Memory B cell (primary cell): ENCODE measurements around the gene NPC2.

Experiments used
- ATAC-seq: fragments of 150-1000 bp; cut with Tn5 transposase; 2 replicates; pipeline ENCODE4 v1.10.0; 2021; ENCODE audit warnings: low read depth, mild to moderate bottlenecking, moderate library complexity
- DNase-seq, 2 donors: peaks; one replicate each; pipeline ENCODE4 v3.0.0; 2022; ENCODE audit warnings: low spot score in 2 of 2
- H3K27ac Mint-ChIP-seq: one replicate; pipeline ENCODE4 v1.8.0; 2022; ENCODE audit warnings: mild to moderate bottlenecking, moderate library complexity, mixed read lengths
- H3K27me3 Mint-ChIP-seq: one replicate; pipeline ENCODE4 v1.8.0; 2022; ENCODE audit warnings: mixed read lengths
- H3K36me3 Mint-ChIP-seq: one replicate; pipeline ENCODE4 v1.8.0; 2022; ENCODE audit warnings: mild to moderate bottlenecking, mixed read lengths
- H3K4me1 Mint-ChIP-seq: one replicate; pipeline ENCODE4 v1.8.0; 2022; ENCODE audit warnings: mixed read lengths
- H3K4me3 Mint-ChIP-seq: one replicate; pipeline ENCODE4 v1.8.0; 2022; ENCODE audit warnings: mild to moderate bottlenecking, moderate library complexity, mixed read lengths
- H3K9me3 Mint-ChIP-seq: one replicate; pipeline ENCODE4 v1.8.0; 2022; ENCODE audit warnings: mixed read lengths

Gene NPC2

DNA sequence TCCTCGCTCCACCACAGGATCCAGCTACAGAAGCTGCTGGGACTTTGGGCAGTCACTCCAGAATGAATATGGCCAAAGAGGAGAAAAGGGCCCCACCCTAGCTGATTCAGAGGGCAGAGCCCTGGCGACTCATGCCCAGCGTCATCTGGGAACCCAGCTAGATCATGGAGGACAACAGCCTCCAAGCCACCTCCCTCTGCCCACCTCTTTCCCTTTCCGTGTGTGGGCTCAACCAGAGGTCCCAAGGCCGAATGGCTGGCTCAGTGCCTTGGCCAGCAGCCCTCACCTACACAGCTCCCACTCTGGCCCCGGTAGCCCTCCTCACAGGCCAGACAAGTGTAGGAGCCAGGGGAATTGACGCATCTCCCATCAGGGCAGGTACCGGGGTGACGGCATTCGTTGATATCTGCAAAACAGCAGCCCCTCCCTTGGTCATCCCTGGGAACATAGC, 17.9 kb upstream of the NPC2 start:
- H3K4me3 Mint-ChIP-seq, result no peak overlapping the region
- H3K27ac Mint-ChIP-seq, result no peak overlapping the region
- H3K9me3 Mint-ChIP-seq, result no peaks in the 10 kb centered on the region
- H3K27me3 Mint-ChIP-seq, result peaks cover 18% of the 10 kb centered on the region
- ATAC-seq, result no peak
- H3K36me3 Mint-ChIP-seq, result no peaks in the 10 kb centered on the region
- H3K4me1 Mint-ChIP-seq, result peaks cover 21% of the 10 kb centered on the region
- no peak for DNase-seq

DNA sequence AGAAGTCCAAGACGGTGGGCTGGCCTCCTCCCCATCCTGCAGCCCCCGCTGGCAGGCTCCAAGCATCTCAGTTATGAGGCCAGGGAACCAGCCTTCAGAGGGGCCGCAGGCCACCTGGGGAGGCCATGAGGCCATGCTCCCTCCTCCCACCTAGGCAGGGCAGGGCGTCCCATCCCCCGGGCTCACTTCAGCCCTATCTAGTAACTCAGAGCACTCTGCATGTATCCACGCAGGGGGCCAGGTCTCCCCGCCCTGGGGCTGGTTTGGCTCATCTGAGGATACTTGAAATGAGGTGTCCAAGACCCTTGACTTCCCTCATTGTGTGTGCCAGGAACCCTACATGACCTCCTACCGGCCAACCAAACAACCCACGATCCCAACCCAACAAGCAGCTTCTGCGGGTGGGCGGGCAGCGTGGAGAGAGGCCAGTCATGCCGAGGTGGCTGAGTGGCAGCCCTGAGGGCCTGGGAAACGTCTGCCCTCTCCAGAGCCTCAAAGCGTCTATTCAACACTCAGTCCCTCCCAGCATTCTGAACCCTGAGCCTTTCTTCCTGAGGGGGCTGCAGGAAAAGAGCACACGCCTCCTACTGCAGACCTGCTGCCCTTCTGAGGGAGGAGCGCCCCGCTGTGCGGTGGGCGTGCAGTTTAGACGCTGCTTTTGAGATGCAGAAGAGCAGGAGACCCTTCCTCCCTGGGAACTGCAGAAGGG, 17.3 kb upstream of the NPC2 start:
- DNase-seq (no peak), ATAC-seq (no peak)
- Mint-ChIP-seq H3K4me3 (no peak overlapping the region), H3K27ac (no peak overlapping the region), H3K9me3 (no peaks in the 10 kb centered on the region), H3K4me1 (peaks cover 24% of the 10 kb centered on the region), H3K36me3 (no peaks in the 10 kb centered on the region), H3K27me3 (peaks cover 18% of the 10 kb centered on the region)

DNA sequence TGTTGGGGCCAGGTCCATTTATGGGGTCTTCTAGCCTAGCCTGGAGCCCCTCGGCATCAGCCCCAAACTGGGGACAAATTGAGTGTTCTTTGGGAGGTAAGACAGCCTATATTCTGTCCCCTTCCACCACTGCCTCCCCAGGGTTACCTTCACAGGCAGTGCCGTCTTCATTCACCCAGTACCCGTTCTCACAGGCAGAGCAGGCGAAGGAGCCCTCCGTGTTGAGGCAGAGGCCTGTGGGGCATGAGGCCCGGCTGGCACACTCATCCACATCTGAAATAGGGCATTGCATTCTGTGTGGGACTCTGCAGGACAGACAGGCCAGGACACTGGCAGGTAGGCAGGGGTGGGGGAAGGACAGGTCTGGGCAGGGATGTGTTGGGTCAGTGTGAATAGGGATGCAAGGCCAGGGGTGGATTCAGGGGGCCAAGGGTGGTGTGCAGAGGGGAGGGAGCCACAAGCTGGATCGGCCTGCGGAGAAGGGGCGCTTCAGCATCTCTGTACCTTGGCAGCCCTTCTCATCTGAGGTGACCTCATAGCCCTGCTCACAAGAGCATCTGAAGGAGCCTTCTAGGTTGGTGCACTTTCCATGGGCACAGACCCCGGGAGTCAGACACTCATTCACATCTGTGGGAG, 16.6 kb upstream of the NPC2 start:
- no peak for DNase-seq
- Mint-ChIP-seq H3K27me3 (peaks cover 18% of the 10 kb centered on the region), H3K4me3 (no peak overlapping the region), H3K36me3 (no peaks in the 10 kb centered on the region), H3K9me3 (no peaks in the 10 kb centered on the region), H3K27ac (no peak overlapping the region), H3K4me1 (peaks cover 23% of the 10 kb centered on the region)
- no peak for ATAC-seq

DNA sequence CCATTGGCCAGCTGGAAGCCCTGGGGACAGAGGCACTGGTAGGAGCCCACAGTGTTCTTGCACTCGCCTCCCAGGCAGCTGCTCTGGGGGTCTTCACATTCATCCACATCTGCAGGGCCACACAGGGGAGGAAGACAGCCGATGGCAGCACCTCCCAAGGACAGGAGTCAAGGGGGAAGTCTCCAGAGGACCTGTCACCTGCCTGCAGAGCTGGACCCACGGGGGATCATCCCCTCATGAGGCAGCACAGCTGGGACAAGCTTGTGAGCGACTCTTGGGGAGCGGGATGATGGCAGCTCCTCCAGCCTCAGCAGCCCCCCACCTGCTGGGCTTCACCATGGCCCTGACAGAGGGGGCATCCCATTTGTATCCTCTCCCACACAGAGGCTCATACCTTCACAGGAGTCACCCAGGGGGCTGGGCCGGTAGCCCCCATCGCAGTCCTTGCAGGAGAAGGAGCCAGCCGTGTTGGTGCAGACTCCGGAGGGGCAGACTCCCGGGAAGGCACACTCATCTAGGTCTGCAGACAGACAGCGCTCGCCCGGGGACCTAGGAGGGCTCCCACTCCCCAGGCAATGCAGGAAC, 15.8 kb upstream of the NPC2 start:
- DNase-seq (no peak), ATAC-seq (no peak)
- Mint-ChIP-seq H3K27ac (no peak overlapping the region), H3K4me1 (peaks cover 18% of the 10 kb centered on the region), H3K36me3 (no peaks in the 10 kb centered on the region), H3K9me3 (no peaks in the 10 kb centered on the region), H3K4me3 (no peak overlapping the region), H3K27me3 (peaks cover 18% of the 10 kb centered on the region)

DNA sequence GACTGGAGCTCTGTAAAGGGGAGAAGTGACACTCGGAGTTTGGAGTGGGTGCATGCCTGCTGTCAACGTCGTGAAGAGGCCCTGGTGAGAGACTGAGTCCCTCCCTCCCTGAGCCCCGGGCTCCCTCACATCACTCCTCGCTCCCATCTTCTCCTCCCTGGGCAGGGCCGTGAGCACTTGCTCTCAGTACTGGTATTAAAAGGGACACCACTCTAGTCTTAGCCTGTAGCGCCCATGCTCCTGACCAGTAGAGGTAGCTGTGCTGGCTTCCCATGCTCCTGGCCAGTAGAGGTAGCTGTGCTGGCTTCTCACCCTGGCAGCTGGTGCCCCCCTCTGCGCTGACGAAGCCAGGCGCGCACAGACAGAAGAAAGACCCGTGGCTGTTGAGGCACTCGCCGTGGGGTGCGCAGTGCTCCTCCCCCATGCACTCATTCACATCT, 15.2 kb upstream of the NPC2 start:
- H3K27me3 Mint-ChIP-seq, result peaks cover 18% of the 10 kb centered on the region
- DNase-seq (no peak), ATAC-seq (no peak)
- no peaks in the 10 kb centered on the region for H3K36me3 Mint-ChIP-seq
- H3K4me3 Mint-ChIP-seq, result no peak overlapping the region
- H3K9me3 Mint-ChIP-seq, result no peaks in the 10 kb centered on the region
- peaks cover 18% of the 10 kb centered on the region for H3K4me1 Mint-ChIP-seq
- no peak overlapping the region for H3K27ac Mint-ChIP-seq

DNA sequence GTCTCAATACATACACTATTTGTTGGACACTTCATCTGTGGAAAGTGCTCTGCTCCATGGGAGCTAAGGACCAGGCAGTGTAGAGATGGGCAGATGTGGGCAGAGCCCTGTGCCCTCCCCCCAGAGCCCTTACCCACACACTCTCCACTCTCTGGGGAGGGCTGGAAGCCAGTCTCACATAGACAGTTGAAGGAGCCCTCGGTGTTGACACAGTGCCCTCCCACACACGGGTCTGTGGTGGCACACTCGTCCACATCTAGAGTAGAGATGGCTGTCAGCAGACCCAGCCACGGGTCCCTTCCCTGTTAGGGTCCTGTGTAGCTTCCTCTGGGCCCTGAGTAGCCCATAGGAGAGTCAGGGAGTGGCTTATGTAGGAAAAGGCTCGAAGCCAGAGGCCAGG, 14.7 kb upstream of the NPC2 start:
- H3K4me3 Mint-ChIP-seq, result no peak overlapping the region

DNA sequence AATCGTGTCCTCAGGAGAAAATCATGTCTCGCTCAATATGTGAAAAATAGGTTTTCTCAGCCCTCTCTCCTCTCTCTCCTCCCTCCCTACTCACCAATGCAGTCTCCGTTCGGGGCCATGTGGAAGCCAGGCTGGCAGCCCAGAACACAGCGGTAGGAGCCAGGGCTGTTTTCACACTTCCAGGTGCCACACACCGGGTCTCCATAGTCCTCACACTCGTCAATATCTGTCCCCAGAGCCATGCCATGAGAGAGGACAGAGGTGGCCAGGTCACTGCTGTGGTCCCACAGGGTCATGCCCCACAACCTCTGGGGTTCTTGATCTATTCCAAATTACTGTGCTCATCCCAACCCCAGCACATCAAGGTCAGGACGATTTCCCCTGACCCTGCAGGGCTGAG, 14.0 kb upstream of the NPC2 start:
- ATAC-seq, result no peak

More for the DNA sequence above, 14.7 kb upstream of the NPC2 start:
- ATAC-seq (no peak), DNase-seq (no peak)
- Mint-ChIP-seq H3K27ac (no peak overlapping the region), H3K27me3 (peaks cover 17% of the 10 kb centered on the region), H3K9me3 (no peaks in the 10 kb centered on the region), H3K36me3 (no peaks in the 10 kb centered on the region), H3K4me1 (peaks cover 18% of the 10 kb centered on the region)

DNA sequence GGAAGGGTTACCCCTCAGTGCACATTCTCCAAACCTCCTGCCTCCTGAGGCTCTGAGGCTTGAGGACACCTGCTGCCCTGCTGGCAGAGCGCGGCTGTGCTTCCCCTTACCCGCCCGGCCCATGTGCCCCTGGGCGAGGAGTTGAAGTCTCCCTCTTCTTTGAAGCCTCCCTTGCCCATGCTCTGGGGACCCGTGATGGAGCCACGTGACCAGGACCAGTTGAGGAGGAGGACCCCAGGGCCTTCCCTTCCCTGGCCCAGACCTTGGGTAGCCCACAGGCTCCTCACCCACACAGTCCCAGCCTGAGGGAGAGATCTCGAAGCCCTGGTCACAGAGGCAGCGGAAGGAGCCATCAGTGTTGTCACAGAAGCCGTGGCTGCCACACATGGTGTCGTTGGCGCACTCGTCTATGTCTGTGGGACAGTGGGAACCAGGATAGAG, 13.3 kb upstream of the NPC2 start:
- DNase-seq (no peak), ATAC-seq (peak; percentile 91)
- Mint-ChIP-seq H3K4me1 (peaks cover 18% of the 10 kb centered on the region), H3K36me3 (no peaks in the 10 kb centered on the region), H3K27me3 (peaks cover 8% of the 10 kb centered on the region), H3K4me3 (no peak overlapping the region), H3K9me3 (no peaks in the 10 kb centered on the region), H3K27ac (peak overlapping the region; percentile 24)

More for the DNA sequence above, 14.0 kb upstream of the NPC2 start:
- no peak overlapping the region for H3K27ac Mint-ChIP-seq
- no peak overlapping the region for H3K4me3 Mint-ChIP-seq
- H3K4me1 Mint-ChIP-seq, result peaks cover 18% of the 10 kb centered on the region
- no peaks in the 10 kb centered on the region for H3K9me3 Mint-ChIP-seq
- DNase-seq, result no peak
- H3K36me3 Mint-ChIP-seq, result no peaks in the 10 kb centered on the region
- peaks cover 11% of the 10 kb centered on the region for H3K27me3 Mint-ChIP-seq

DNA sequence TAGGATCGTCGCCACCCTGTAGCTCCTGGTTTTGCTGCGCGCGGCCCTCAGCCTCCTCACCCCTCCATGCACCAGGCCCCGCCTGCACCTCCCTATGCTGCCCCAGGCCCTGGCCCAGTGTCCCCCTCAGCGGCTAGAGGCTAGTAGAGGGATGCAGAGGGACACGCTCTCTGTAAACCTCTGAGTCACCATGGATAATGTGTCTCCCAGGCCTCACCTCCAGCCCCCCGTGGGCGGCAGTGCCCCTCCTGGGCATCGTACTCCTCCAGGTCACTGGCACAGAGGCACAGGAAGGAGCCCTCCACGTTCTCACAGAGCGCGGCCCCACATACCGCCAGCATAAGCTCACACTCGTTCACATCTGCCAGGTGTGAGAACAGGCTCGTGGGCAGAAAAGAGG, 12.7 kb upstream of the NPC2 start:
- peaks cover 18% of the 10 kb centered on the region for H3K4me1 Mint-ChIP-seq
- H3K27ac Mint-ChIP-seq, result peak overlapping the region; percentile 24
- peak; percentile 34 for ATAC-seq
- DNase-seq, result no peak
- H3K9me3 Mint-ChIP-seq, result no peaks in the 10 kb centered on the region
- peaks cover 4% of the 10 kb centered on the region for H3K27me3 Mint-ChIP-seq
- peak overlapping the region; percentile 47 for H3K4me3 Mint-ChIP-seq
- no peaks in the 10 kb centered on the region for H3K36me3 Mint-ChIP-seq

DNA sequence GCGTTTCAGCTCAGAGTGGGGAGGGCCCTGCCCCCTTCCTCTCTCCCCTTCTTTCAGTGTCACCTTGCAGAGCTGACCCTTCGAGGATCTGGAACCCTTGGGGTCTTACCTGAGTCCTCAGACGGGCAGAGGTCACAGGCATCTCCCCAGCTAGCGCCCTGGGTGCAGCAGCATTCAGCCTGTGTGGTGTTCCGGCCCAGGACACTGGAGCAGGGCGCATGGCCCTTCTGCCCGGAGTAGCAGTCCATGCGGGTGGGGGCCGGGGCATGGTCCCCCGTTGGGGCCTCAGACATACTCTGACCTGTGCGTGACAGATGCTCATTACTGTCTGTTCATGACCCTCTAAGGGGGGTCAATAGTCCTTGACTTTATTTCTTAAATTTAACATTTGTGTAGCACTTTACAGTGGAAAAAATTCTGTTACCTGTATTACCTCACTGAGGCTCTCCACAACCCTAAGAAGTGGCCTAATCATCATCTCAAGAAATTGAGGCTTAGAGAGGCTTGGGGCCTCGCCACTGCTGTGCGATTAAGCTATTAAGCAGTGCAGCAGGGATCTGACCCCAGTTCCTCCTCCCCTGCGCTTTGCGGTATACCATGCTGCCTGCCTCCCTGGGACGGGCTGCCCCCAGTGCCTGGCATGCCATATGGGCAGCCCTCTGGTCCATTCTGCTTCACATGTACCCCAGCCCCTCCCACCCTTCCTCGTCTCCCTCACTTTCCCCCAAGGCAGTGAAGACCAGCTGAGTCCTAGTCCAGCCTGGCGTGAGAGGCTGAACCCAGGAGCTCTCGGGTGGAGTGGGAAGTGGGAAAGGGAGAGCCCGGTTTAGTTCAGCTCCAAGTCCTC, 12.0 kb upstream of the NPC2 start:
- no peak for ATAC-seq
- H3K27ac Mint-ChIP-seq, result no peak overlapping the region
- DNase-seq, result no peak
- H3K4me1 Mint-ChIP-seq, result peaks cover 18% of the 10 kb centered on the region
- H3K36me3 Mint-ChIP-seq, result peaks cover under 1% of the 10 kb centered on the region
- no peak overlapping the region for H3K4me3 Mint-ChIP-seq
- no peaks in the 10 kb centered on the region for H3K9me3 Mint-ChIP-seq
- peaks cover 4% of the 10 kb centered on the region for H3K27me3 Mint-ChIP-seq

DNA sequence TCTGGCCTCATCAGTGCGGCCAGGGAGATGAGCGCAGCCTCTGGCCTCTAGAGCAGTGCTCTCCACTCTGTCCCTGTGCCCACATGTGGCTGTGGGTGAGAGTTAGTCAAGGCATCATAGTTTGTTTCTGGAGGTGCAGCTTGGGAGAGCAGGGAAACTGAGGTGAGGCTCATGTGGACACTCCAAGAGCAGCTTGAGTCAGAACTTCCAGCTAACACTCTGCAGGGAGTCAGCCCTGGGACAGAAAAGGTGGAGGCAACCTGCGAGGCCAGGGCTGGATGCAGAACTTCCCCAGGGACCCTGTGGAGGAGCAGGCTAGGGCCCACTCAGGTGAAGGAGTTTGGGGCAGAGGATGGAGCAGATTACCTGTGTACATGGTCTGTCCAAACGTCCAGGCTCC, 11.3 kb upstream of the NPC2 start:
- Mint-ChIP-seq H3K27me3 (no peaks in the 10 kb centered on the region), H3K9me3 (no peaks in the 10 kb centered on the region), H3K4me3 (no peak overlapping the region), H3K27ac (no peak overlapping the region), H3K36me3 (peaks cover 2% of the 10 kb centered on the region), H3K4me1 (peaks cover 18% of the 10 kb centered on the region)
- DNase-seq (no peak), ATAC-seq (no peak)

DNA sequence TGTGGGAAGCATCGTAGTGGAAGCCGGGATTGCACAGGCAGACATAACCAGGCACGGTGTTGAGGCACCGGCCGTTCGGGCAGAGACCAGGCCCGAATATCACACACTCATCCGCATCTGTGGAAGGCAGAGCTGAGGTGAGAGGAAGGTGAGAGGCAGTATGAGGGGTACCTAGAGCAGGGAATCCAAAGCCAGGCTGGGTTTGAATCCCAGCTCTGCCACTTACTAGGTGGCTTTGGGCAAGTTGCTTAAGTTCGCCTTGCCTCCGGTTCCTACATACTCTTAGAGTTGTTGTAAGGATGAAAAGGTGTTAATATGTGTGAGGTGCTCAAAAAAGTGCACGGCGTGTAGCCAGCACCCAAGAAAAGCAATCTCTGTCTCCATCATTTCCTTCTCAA, 10.8 kb upstream of the NPC2 start:
- no peak overlapping the region for H3K4me3 Mint-ChIP-seq
- ATAC-seq (no peak), DNase-seq (no peak)
- peaks cover 2% of the 10 kb centered on the region for H3K36me3 Mint-ChIP-seq
- H3K9me3 Mint-ChIP-seq, result no peaks in the 10 kb centered on the region
- no peak overlapping the region for H3K27ac Mint-ChIP-seq
- no peaks in the 10 kb centered on the region for H3K27me3 Mint-ChIP-seq
- H3K4me1 Mint-ChIP-seq, result peaks cover 18% of the 10 kb centered on the region

DNA sequence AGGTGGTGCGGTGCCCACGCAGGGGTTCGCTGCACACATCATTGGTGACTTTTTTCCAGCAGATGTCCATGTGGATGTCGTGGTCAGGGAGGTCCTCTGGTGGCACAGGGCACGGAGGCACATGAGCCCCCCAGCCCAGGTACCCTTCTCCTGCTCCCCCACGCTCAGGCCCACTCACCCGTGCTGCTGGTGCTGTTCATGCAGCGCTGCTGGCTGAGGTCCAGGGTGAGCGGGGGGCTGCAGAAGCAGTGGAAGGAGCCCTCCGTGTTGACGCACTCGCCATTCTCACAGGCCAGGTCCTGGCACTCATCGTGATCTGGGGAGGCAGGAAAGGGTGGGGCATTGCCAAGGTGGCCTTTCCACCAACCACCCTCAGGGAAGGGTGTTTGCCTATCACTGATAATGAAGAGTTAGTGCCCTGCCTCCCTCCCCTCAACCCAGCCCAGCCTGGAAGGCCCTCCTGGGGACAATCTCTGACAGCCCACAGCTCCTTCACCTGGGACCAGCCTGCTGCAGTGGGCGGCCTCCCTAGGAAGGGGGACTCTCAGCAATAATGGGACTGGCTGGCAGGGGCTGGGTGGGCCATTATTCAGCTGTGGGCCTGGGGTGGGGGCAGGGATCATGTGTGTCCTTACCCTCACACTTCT, 10.3 kb upstream of the NPC2 start:
- Mint-ChIP-seq H3K4me3 (no peak overlapping the region), H3K36me3 (peaks cover 2% of the 10 kb centered on the region), H3K9me3 (no peaks in the 10 kb centered on the region), H3K27ac (no peak overlapping the region), H3K27me3 (no peaks in the 10 kb centered on the region), H3K4me1 (peaks cover 18% of the 10 kb centered on the region)
- DNase-seq (no peak), ATAC-seq (no peak)
